ENCODE measurements around the gene PER1. TPM values are rescaled to one million over a fixed set of nuclear protein-coding genes. Genes with fewer than 3 reads are reported as not detected.

PER1 gene
- total and polyA plus RNA-seq, 9 of the 15 experiments (the other 6 are each of a cell fraction or from before 2014, with no cell fraction given) = 0.13 to 26.0 (median 3.4) TPM

GRCh38 chr17:8187517-8188262 is 35.5 kb upstream of the PER1 start (continued):
- no peak for TF ChIP-seq MEF2D (tag; conservative IDR thresholded peaks at IDR 0.05; ENCODE audit: low read depth)
- no peak for TF ChIP-seq SMAD1 (IDR thresholded peaks at IDR 0.05; ENCODE audit: low read depth, low read length, partially characterized antibody)
- no peak for TF ChIP-seq IRF1 (CRISPR knock-in tag; IDR thresholded peaks at IDR 0.05; ENCODE audit: borderline replicate concordance)
- TF ChIP-seq DNMT1 (IDR thresholded peaks at IDR 0.05) = no peak
- no peak for TF ChIP-seq ZNF518B (CRISPR knock-in tag; IDR thresholded peaks at IDR 0.05)
- TF ChIP-seq ZKSCAN8 (CRISPR knock-in tag; IDR thresholded peaks at IDR 0.05) = peak; percentile 88
- TF ChIP-seq MEF2A (IDR thresholded peaks at IDR 0.05; ENCODE audit: control insufficient read depth, low read depth, low read length) = peak; percentile 26; the same call in 1 of the 2 replicates
- peak; percentile 29 to 53; a peak in 2 of 4 replicates for TF ChIP-seq SIN3A (IDR thresholded peaks at IDR 0.05; ENCODE audit: borderline replicate concordance in 2 of 2, control insufficient read depth in 1 of 2, low read depth in 2 of 2, low read length in 2 of 2)
- no peak for TF ChIP-seq MIER1 (IDR thresholded peaks at IDR 0.05; ENCODE audit: low read depth)
- no peak for TF ChIP-seq MXD1 (CRISPR knock-in tag; IDR thresholded peaks at IDR 0.05; ENCODE audit: borderline replicate concordance, poor library complexity, severe bottlenecking)
- peak; percentile 81; the same call in 1 of the 2 replicates for TF ChIP-seq ZBTB43 (CRISPR knock-in tag; IDR thresholded peaks at IDR 0.05)
- no peak for TF ChIP-seq SMARCC2 (IDR thresholded peaks at IDR 0.05; ENCODE audit: low read depth)
- TF ChIP-seq BRD9 (IDR thresholded peaks at IDR 0.05; ENCODE audit: low read depth, partially characterized antibody) = peak; percentile 85
- no peak for TF ChIP-seq NCOA4 (IDR thresholded peaks at IDR 0.05; ENCODE audit: partially characterized antibody)
- no peak for TF ChIP-seq ARID2 (IDR thresholded peaks at IDR 0.05)
- no peak for TF ChIP-seq CAMTA2 (CRISPR knock-in tag; conservative IDR thresholded peaks at IDR 0.05)
- no peak for TF ChIP-seq BHLHE40 (IDR thresholded peaks at IDR 0.05; ENCODE audit: low read length)
- TF ChIP-seq ZNF253 (CRISPR knock-in tag; conservative IDR thresholded peaks at IDR 0.05) = no peak
- TF ChIP-seq PYGO2 (tag; IDR thresholded peaks at IDR 0.05) = no peak
- TF ChIP-seq KLF6 (CRISPR knock-in tag; IDR thresholded peaks at IDR 0.05; ENCODE audit: borderline replicate concordance) = no peak
- TF ChIP-seq U2AF2 (optimal IDR thresholded peaks at IDR 0.05; ENCODE audit: low read depth, low read length) = no peak
- peak; percentile 69 for TF ChIP-seq NFIC (IDR thresholded peaks at IDR 0.05)

Data from K562 (cell line).